IMR-90 (cell line): Measurements from ENCODE around the gene ZNF565. TPM values are rescaled to one million over a fixed set of nuclear protein-coding genes. Genes with fewer than 3 reads are reported as not detected.

Experiments used
- ATAC-seq: fragments of 200-7000 bp; cut with Tn5 transposase; 2 replicates; pipeline ENCODE4 v1.9.1; 2020; ENCODE audit warnings: low read depth, mild to moderate bottlenecking, moderate library complexity
- BruUV-seq: library from RNA; stranded (reverse); fragments of 400-500 nt; replicated peaks from 2 replicates; lab custom pipeline; 2021; lab: Mats Ljungman, UMichigan
- CTCF ChIA-PET: fragments of 300-600 bp; formaldehyde crosslinking; extraction: SDS; loops from one replicate; lab custom pipeline; 2021; ENCODE audit warnings: antibody characterized with exemption; lab: Yijun Ruan, JAX
- POLR2A ChIA-PET: fragments of 300-600 bp; sonication (Branson Sonifier 250); formaldehyde crosslinking; loops from one replicate; lab custom pipeline; 2022; ENCODE audit warnings: antibody characterized with exemption; ENCODE audit not compliant: unreplicated experiment; lab: Charles Lee
- DNase-seq: peaks from one replicate; pipeline ENCODE4 v3.0.0; 2013
- H2AFZ ChIP-seq: replicated peaks from 2 replicates; pipeline ENCODE3; 2013; ENCODE audit warnings: low read length, mild to moderate bottlenecking; ENCODE audit not compliant: poor library complexity
- H2AK5ac ChIP-seq: 2 replicates; pipeline ENCODE4 v1.6.1; 2013; ENCODE audit warnings: low read depth, low read length, inconsistent platforms
- H2AK9ac ChIP-seq: replicated peaks from 2 replicates; pipeline ENCODE3; 2013; ENCODE audit warnings: mild to moderate bottlenecking, low read depth, low read length, moderate library complexity; ENCODE audit not compliant: poor library complexity
- H2BK120ac ChIP-seq: 2 replicates; pipeline ENCODE4 v1.6.1; 2013; ENCODE audit warnings: low read depth, low read length, inconsistent platforms
- H2BK15ac ChIP-seq: 3 replicates; pipeline ENCODE4 v1.6.1; 2013; ENCODE audit warnings: low read depth, low read length, inconsistent platforms
- H2BK20ac ChIP-seq: 2 replicates; pipeline ENCODE4 v1.6.1; 2013; ENCODE audit warnings: low read depth, mild to moderate bottlenecking, inconsistent platforms, low read length, moderate library complexity
- H2BK5ac ChIP-seq: 2 replicates; pipeline ENCODE4 v1.6.1; 2013; ENCODE audit warnings: mild to moderate bottlenecking, low read depth, low read length, inconsistent platforms; ENCODE audit not compliant: poor library complexity, severe bottlenecking
- H3K14ac ChIP-seq: replicated peaks from 2 replicates; pipeline ENCODE4 v1.6.1; 2013; ENCODE audit warnings: low read depth, low read length, inconsistent platforms
- H3K18ac ChIP-seq: 2 replicates; pipeline ENCODE4 v1.6.1; 2013; ENCODE audit warnings: low read depth, low read length, control low read depth
- H3K23ac ChIP-seq: 2 replicates; pipeline ENCODE4 v1.6.1; 2013; ENCODE audit warnings: low read depth, low read length, inconsistent platforms
- H3K27ac ChIP-seq: 2 replicates; pipeline ENCODE4 v1.5.1; 2013; ENCODE audit warnings: mild to moderate bottlenecking, control low read depth, low read length; ENCODE audit not compliant: insufficient read depth
- H3K27me3 ChIP-seq: 2 replicates; pipeline ENCODE4 v1.6.1; 2013; ENCODE audit warnings: low read length; ENCODE audit not compliant: control insufficient read depth, insufficient read depth
- H3K36me3 ChIP-seq: 2 replicates; pipeline ENCODE4 v1.6.1; 2013; ENCODE audit warnings: low read length, mixed read lengths; ENCODE audit not compliant: control insufficient read depth, insufficient read depth
- H3K4ac ChIP-seq: 2 replicates; pipeline ENCODE4 v1.6.1; 2013; ENCODE audit warnings: low read depth, low read length, inconsistent platforms
- H3K4me1 ChIP-seq: 2 replicates; pipeline ENCODE4 v1.6.1; 2013; ENCODE audit warnings: low read length, mixed read lengths; ENCODE audit not compliant: control insufficient read depth, insufficient read depth
- H3K4me2 ChIP-seq: 2 replicates; pipeline ENCODE4 v1.6.1; 2013; ENCODE audit warnings: low read depth, mild to moderate bottlenecking, control low read depth, low read length, moderate library complexity
- H3K4me3 ChIP-seq: 2 replicates; pipeline ENCODE4 v1.5.1; 2013; ENCODE audit warnings: low read depth, mild to moderate bottlenecking, control low read depth, low read length, moderate library complexity; ENCODE audit not compliant: insufficient read depth
- H3K56ac ChIP-seq: 2 replicates; pipeline ENCODE4 v1.6.1; 2013; ENCODE audit warnings: low read length, inconsistent platforms; ENCODE audit not compliant: insufficient read depth; ENCODE audit errors: extremely low read depth
- H3K79me1 ChIP-seq, 2 experiments: 2 replicates each; pipeline ENCODE4 v1.6.1; 2013; ENCODE audit warnings: low read length in 2 of 2, inconsistent platforms in 1 of 2, low read depth in 1 of 2
- H3K9ac ChIP-seq: 2 replicates; pipeline ENCODE4 v1.6.1; 2013; ENCODE audit warnings: low read depth, low read length, control low read depth
- H3K9me1 ChIP-seq: 2 replicates; pipeline ENCODE4 v1.6.1; 2013; ENCODE audit warnings: low read length, inconsistent platforms; ENCODE audit not compliant: insufficient read depth
- H3K9me3 ChIP-seq: 2 replicates; pipeline ENCODE4 v1.6.1; 2013; ENCODE audit warnings: low read length; ENCODE audit not compliant: control insufficient read depth, insufficient read depth
- H4K20me1 ChIP-seq: 2 replicates; pipeline ENCODE4 v1.6.1; 2013; ENCODE audit warnings: low read length, inconsistent platforms; ENCODE audit not compliant: insufficient read depth
- H4K5ac ChIP-seq: 2 replicates; pipeline ENCODE4 v1.6.1; 2013; ENCODE audit warnings: mild to moderate bottlenecking, low read depth, low read length, control low read depth
- H4K8ac ChIP-seq, 2 experiments: 2 replicates each; pipeline ENCODE4 v1.6.1; 2013; ENCODE audit warnings: low read depth in 2 of 2, low read length in 2 of 2, control low read depth in 1 of 2, inconsistent platforms in 1 of 2
- H4K91ac ChIP-seq: 2 replicates; pipeline ENCODE4 v1.6.1; 2013; ENCODE audit warnings: low read depth, low read length, inconsistent platforms; ENCODE audit not compliant: insufficient read depth
- BHLHE40 ChIP-seq: fragments of 150-350 bp; IDR thresholded peaks from 2 replicates; pipeline ENCODE4 v1.6.1; 2016; ENCODE audit warnings: mild to moderate bottlenecking, low read depth, low read length
- CEBPB ChIP-seq: IDR thresholded peaks from 2 replicates; pipeline ENCODE4 v1.6.1; 2012; ENCODE audit warnings: low read depth, low read length, improper control_type of control experiment
- CHD1 ChIP-seq: IDR thresholded peaks from 2 replicates; pipeline ENCODE4 v1.6.1; 2012; ENCODE audit warnings: low read depth, low read length, improper control_type of control experiment
- CTCF ChIP-seq: conservative IDR thresholded peaks from 2 replicates; pipeline ENCODE4 v1.5.1; 2012; ENCODE audit warnings: mild to moderate bottlenecking, low read depth, low read length, improper control_type of control experiment
- FOS ChIP-seq: fragments of 150-350 bp; IDR thresholded peaks from 2 replicates; pipeline ENCODE4 v1.6.1; 2016; ENCODE audit warnings: low read depth, low read length
- MAFK ChIP-seq: IDR thresholded peaks from 2 replicates; pipeline ENCODE4 v1.6.1; 2012; ENCODE audit warnings: low read depth, low read length, improper control_type of control experiment
- MAZ ChIP-seq: IDR thresholded peaks from 2 replicates; pipeline ENCODE4 v1.6.1; 2012; ENCODE audit warnings: low read depth, mild to moderate bottlenecking, low read length, improper control_type of control experiment, moderate library complexity, borderline replicate concordance
- MXI1 ChIP-seq: IDR thresholded peaks from 2 replicates; pipeline ENCODE4 v1.6.1; 2012; ENCODE audit warnings: low read depth, mild to moderate bottlenecking, low read length, moderate library complexity, borderline replicate concordance
- NFE2L2 ChIP-seq: fragments of 150-350 bp; IDR thresholded peaks from 2 replicates; pipeline ENCODE4 v1.6.1; 2016; ENCODE audit warnings: low read depth, mild to moderate bottlenecking, low read length
- POLR2A ChIP-seq: IDR thresholded peaks from 2 replicates; pipeline ENCODE4 v1.6.1; 2012; ENCODE audit warnings: mild to moderate bottlenecking, low read depth, low read length
- RAD21 ChIP-seq: IDR thresholded peaks from 2 replicates; pipeline ENCODE4 v1.6.1; 2012; ENCODE audit warnings: low read length, improper control_type of control experiment
- RCOR1 ChIP-seq: IDR thresholded peaks from 2 replicates; pipeline ENCODE4 v1.6.1; 2012; ENCODE audit warnings: mild to moderate bottlenecking, low read length, improper control_type of control experiment; ENCODE audit not compliant: insufficient replicate concordance
- RFX5 ChIP-seq: IDR thresholded peaks from 2 replicates; pipeline ENCODE4 v1.8.0; 2012; ENCODE audit warnings: low read depth, mild to moderate bottlenecking, low read length, moderate library complexity
- SMC3 ChIP-seq: fragments of 150-350 bp; IDR thresholded peaks from 2 replicates; pipeline ENCODE4 v1.6.1; 2016; ENCODE audit warnings: low read depth, mild to moderate bottlenecking, antibody characterized with exemption, low read length, moderate library complexity
- WGBS, 2 experiments: methylation state at CpG; one replicate each; pipeline versions ENCODE4 v1.1.5 to v1.1.7; 2013; ENCODE audit warnings: missing lambda C conversion rate in 2 of 2; ENCODE audit not compliant: insufficient read length in 1 of 2; ENCODE audit errors: extremely low coverage in 2 of 2; 5-methylcytosine and 5-hydroxymethylcytosine counted together
- dilution Hi-C: fragments of 300-500 bp; cut with HindIII; formaldehyde crosslinking; loops from one replicate; pipeline ENCODE4 v1.14.3; 2018; ENCODE audit warnings: low sequenced_read_pairs; ENCODE audit not compliant: unreplicated experiment
- in situ Hi-C: fragments of 300-500 bp; cut with MboI; formaldehyde crosslinking; loops from 3 replicates; pipeline ENCODE4 v1.14.3; 2019; ENCODE audit warnings: low sequenced_read_pairs, inconsistent platforms, mixed read lengths
- intact Hi-C: fragments of 100-400 bp; cut with micrococcal nuclease; formaldehyde crosslinking; loops from 2 replicates; pipeline ENCODE4 v1.10.0; 2022
- polyA plus RNA-seq, 3 experiments: library from polyadenylated mRNA; depleted of rRNA; stranded (reverse); fragments of >200 nt; gene quantifications; 2 replicates each; pipeline ENCODE4 v1.2.3, GENCODE V29; 2012; ENCODE audit warnings: low replicate concordance in 1 of 3
- total RNA-seq: library from RNA; depleted of rRNA; stranded (reverse); fragments of >200 nt; gene quantifications from 2 replicates; pipeline ENCODE4 v1.2.3, GENCODE V29; 2012
- TF ChIP-seq, protein P1 (sequence below): fragments of 150-350 bp; IDR thresholded peaks from 2 replicates; pipeline ENCODE4 v1.6.1; 2017; ENCODE audit warnings: mild to moderate bottlenecking, antibody characterized with exemption, low read length, low read depth
- TF ChIP-seq, protein P2 (sequence below): fragments of 150-350 bp; IDR thresholded peaks from 2 replicates; pipeline ENCODE4 v1.6.1; 2016; ENCODE audit warnings: low read depth, mild to moderate bottlenecking, low read length, moderate library complexity, borderline replicate concordance

The ZNF565 gene
- total and polyA plus RNA-seq, 2 of the 4 experiments (the other 2 are of a cell fraction), result 2.3 to 7.5 TPM

DNA sequence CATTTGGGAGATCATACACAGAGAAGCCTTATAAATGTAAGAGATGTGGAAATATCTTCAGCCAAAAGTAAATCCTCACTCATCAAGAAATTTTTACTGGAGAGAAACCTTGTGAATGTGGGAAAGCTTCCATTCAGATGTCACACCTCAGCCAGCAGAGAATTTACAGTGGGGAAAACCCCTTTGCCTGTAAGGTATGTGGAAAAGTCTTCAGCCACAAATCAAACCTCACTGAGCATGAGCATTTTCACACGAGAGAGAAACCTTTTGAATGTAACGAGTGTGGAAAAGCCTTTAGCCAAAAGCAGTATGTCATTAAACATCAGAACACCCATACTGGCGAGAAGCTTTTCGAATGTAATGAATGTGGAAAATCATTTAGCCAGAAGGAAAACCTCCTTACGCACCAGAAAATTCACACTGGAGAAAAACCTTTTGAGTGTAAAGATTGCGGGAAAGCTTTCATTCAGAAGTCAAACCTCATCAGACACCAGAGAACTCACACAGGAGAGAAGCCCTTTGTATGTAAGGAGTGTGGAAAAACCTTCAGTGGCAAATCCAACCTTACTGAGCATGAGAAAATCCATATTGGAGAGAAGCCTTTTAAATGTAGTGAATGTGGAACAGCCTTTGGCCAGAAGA lies 22.0 kb upstream of the ZNF565 start:
- Histone ChIP-seq H2BK5ac (no peak overlapping the region), H3K36me3 (peaks cover 64% of the 10 kb centered on the region), H3K9ac (no peak overlapping the region), H3K4me2 (no peak overlapping the region), H2BK15ac (no peak overlapping the region), H3K18ac (no peak overlapping the region), H3K4me3 (no peak overlapping the region), H3K27ac (no peak overlapping the region), H2BK120ac (no peak overlapping the region), H4K8ac (no peak overlapping the region), H4K91ac (no peak overlapping the region), H2BK20ac (no peak overlapping the region), H3K4ac (no peak overlapping the region), H3K14ac (no peak overlapping the region), H3K27me3 (no peaks in the 10 kb centered on the region), H3K9me1 (no peaks in the 10 kb centered on the region), H4K5ac (no peak overlapping the region), H3K9me3 (peaks cover 36% of the 10 kb centered on the region), H4K20me1 (no peaks in the 10 kb centered on the region), H3K4me1 (no peaks in the 10 kb centered on the region), H2AFZ (no peak overlapping the region), H3K23ac (no peak overlapping the region), H3K56ac (no peak overlapping the region), H3K79me1 (peaks cover 8 to 21% of the 10 kb centered on the region in 2 experiments; a peak in 3 of 4 replicates), H2AK9ac (no peak overlapping the region), H2AK5ac (no peak overlapping the region)
- intact Hi-C loops (no loop called here), in situ Hi-C loops (no loop called here), dilution Hi-C loops (no loop called here)
- ChIA-PET POLR2A (no interaction called here), CTCF (no interaction called here)
- TF ChIP-seq, protein P1, sequence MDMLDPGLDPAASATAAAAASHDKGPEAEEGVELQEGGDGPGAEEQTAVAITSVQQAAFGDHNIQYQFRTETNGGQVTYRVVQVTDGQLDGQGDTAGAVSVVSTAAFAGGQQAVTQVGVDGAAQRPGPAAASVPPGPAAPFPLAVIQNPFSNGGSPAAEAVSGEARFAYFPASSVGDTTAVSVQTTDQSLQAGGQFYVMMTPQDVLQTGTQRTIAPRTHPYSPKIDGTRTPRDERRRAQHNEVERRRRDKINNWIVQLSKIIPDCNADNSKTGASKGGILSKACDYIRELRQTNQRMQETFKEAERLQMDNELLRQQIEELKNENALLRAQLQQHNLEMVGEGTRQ, result no peak
- TF ChIP-seq POLR2A, result no peak
- TF ChIP-seq MAZ, result no peak
- TF ChIP-seq MAFK, result no peak
- TF ChIP-seq MXI1, result no peak
- TF ChIP-seq RCOR1, result no peak
- TF ChIP-seq CHD1, result no peak
- no peak for TF ChIP-seq FOS
- no peak for TF ChIP-seq NFE2L2
- TF ChIP-seq BHLHE40, result no peak
- no peak for TF ChIP-seq RFX5
- TF ChIP-seq CTCF, result no peak
- TF ChIP-seq RAD21, result no peak
- no peak for TF ChIP-seq CEBPB
- TF ChIP-seq, protein P2, sequence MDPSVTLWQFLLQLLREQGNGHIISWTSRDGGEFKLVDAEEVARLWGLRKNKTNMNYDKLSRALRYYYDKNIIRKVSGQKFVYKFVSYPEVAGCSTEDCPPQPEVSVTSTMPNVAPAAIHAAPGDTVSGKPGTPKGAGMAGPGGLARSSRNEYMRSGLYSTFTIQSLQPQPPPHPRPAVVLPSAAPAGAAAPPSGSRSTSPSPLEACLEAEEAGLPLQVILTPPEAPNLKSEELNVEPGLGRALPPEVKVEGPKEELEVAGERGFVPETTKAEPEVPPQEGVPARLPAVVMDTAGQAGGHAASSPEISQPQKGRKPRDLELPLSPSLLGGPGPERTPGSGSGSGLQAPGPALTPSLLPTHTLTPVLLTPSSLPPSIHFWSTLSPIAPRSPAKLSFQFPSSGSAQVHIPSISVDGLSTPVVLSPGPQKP, result no peak
- no peak for TF ChIP-seq SMC3
- WGBS, 2 experiments, result no CpG with 5 or more reads among the region's 6 CpGs
- DNase-seq (no peak), ATAC-seq (no peak)
- BruUV-seq, result TSS peak; percentile 57
